SK-N-SH treated with all-trans-retinoic acid at 6 μM for 48 hours (cell line): ENCODE data around the gene WNK2.

Experiments used
- ATAC-seq: fragments of 200-7000 bp; cut with Tn5 transposase; 3 replicates; pipeline ENCODE4 v1.9.1; 2020; ENCODE audit warnings: mild to moderate bottlenecking, moderate library complexity
- ARNTL ChIP-seq: fragments of 450-650 bp; formaldehyde crosslinking; IDR thresholded peaks from 2 replicates; pipeline ENCODE4 v1.5.0; 2020; ENCODE audit warnings: low read depth, mild to moderate bottlenecking, moderate library complexity, borderline replicate concordance
- CREB5 ChIP-seq: fragments of 250-450 bp; sonication (Bioruptor Pico); IDR thresholded peaks from 2 replicates; pipeline ENCODE4 v1.5.1; 2020; ENCODE audit warnings: low read depth, mild to moderate bottlenecking, moderate library complexity
- CSDC2 ChIP-seq: fragments of 250-450 bp; sonication (Bioruptor Pico); IDR thresholded peaks from 2 replicates; pipeline ENCODE4 v1.5.0; 2020; ENCODE audit warnings: mild to moderate bottlenecking, moderate library complexity
- CSRNP3 ChIP-seq: fragments of 250-450 bp; sonication (Bioruptor Pico); IDR thresholded peaks from 2 replicates; pipeline ENCODE4 v1.5.1; 2021; ENCODE audit warnings: mild to moderate bottlenecking, moderate library complexity
- ESRRG ChIP-seq: fragments of 250-450 bp; sonication (Bioruptor Pico); IDR thresholded peaks from 2 replicates; pipeline ENCODE4 v1.6.1; 2021; ENCODE audit warnings: mild to moderate bottlenecking
- GLIS3 ChIP-seq: fragments of 250-450 bp; sonication (Bioruptor Pico); IDR thresholded peaks from 2 replicates; pipeline ENCODE4 v1.5.0; 2020; ENCODE audit warnings: mild to moderate bottlenecking, moderate library complexity
- ISL1 ChIP-seq: fragments of 250-450 bp; sonication (Bioruptor Pico); IDR thresholded peaks from 2 replicates; pipeline ENCODE4 v2.1.2; 2022; ENCODE audit warnings: mild to moderate bottlenecking, moderate library complexity
- OSR1 ChIP-seq: fragments of 250-450 bp; sonication (Bioruptor Pico); IDR thresholded peaks from 2 replicates; pipeline ENCODE4 v1.8.0; 2022; ENCODE audit warnings: moderate library complexity, mild to moderate bottlenecking, inconsistent platforms
- PATZ1 ChIP-seq: fragments of 250-450 bp; sonication (Bioruptor Pico); IDR thresholded peaks from 2 replicates; pipeline ENCODE4 v1.8.0; 2020; ENCODE audit warnings: mild to moderate bottlenecking, moderate library complexity, borderline replicate concordance
- POU6F1 ChIP-seq: fragments of 250-450 bp; sonication (Bioruptor Pico); IDR thresholded peaks from 2 replicates; pipeline ENCODE4 v1.8.0; 2021; ENCODE audit warnings: low read depth, mild to moderate bottlenecking, moderate library complexity, borderline replicate concordance
- RARB ChIP-seq: fragments of 250-450 bp; sonication (Bioruptor Pico); IDR thresholded peaks from 2 replicates; pipeline ENCODE4 v1.8.0; 2021; ENCODE audit warnings: mild to moderate bottlenecking, moderate library complexity
- TCF4 ChIP-seq: fragments of 250-450 bp; sonication (Bioruptor Pico); IDR thresholded peaks from 2 replicates; pipeline ENCODE4 v1.8.0; 2021; ENCODE audit warnings: mild to moderate bottlenecking, moderate library complexity, borderline replicate concordance
- TOX ChIP-seq: fragments of 250-450 bp; sonication (Bioruptor Pico); IDR thresholded peaks from 2 replicates; pipeline ENCODE4 v1.8.0; 2021; ENCODE audit warnings: mild to moderate bottlenecking, moderate library complexity, borderline replicate concordance
- TSHZ2 ChIP-seq: fragments of 250-450 bp; sonication (Bioruptor Pico); IDR thresholded peaks from 2 replicates; pipeline ENCODE4 v1.5.0; 2020; ENCODE audit warnings: mild to moderate bottlenecking, moderate library complexity
- ZC3H10 ChIP-seq: fragments of 250-450 bp; sonication (Bioruptor Pico); IDR thresholded peaks from 2 replicates; pipeline ENCODE4 v1.5.1; 2021; ENCODE audit warnings: mild to moderate bottlenecking, moderate library complexity
- ZFP3 ChIP-seq: fragments of 250-450 bp; sonication (Bioruptor Pico); IDR thresholded peaks from 2 replicates; pipeline ENCODE4 v1.5.0; 2020; ENCODE audit warnings: mild to moderate bottlenecking, moderate library complexity
- ZNF565 ChIP-seq: fragments of 450-650 bp; formaldehyde crosslinking; conservative IDR thresholded peaks from 2 replicates; pipeline ENCODE4 v1.5.0; 2020; ENCODE audit warnings: low read depth, mild to moderate bottlenecking, moderate library complexity
- ZNF8 ChIP-seq: fragments of 450-650 bp; formaldehyde crosslinking; IDR thresholded peaks from 2 replicates; pipeline ENCODE4 v1.5.0; 2020; ENCODE audit warnings: mild to moderate bottlenecking, moderate library complexity

WNK2 gene

GRCh38 chr9:93194641-93195040 lies 10.7 kb downstream of the WNK2 start (continued):
- TF ChIP-seq CREB5 (no peak), TCF4 (CRISPR knock-in tag) (no peak), ZNF565 (CRISPR knock-in tag) (no peak), ARNTL (no peak)
- TF ChIP-seq, all 23 proteins: peak for 0

- ATAC-seq = no peak
Observed at GRCh38 chr9:93196096-93197055, 12.4 kb downstream of the WNK2 start.

GRCh38 chr9:93197670-93198069 lies 13.7 kb downstream of the WNK2 start:
- ATAC-seq = no peak
- TF ChIP-seq ZC3H10 (CRISPR knock-in tag) (no peak), CSDC2 (CRISPR knock-in tag) (no peak), ISL1 (CRISPR knock-in tag) (no peak), POU6F1 (no peak), PATZ1 (no peak), RARB (no peak), OSR1 (CRISPR knock-in tag) (no peak), ZFP3 (CRISPR knock-in tag) (no peak), TSHZ2 (CRISPR knock-in tag) (no peak), GLIS3 (no peak), CREB5 (no peak), ZNF565 (CRISPR knock-in tag) (no peak), ESRRG (no peak), TOX (no peak), ZNF8 (CRISPR knock-in tag) (no peak), CSRNP3 (CRISPR knock-in tag) (no peak)

More at GRCh38 chr9:93196096-93197055, 12.4 kb downstream of the WNK2 start:
- TF ChIP-seq ZC3H10 (CRISPR knock-in tag) (no peak), GLIS3 (no peak)
